Fibroblast of gingiva (primary cell): ENCODE measurements around the gene CA5A.
"Not testable (repeated sequence)": the region's sequence is repeated elsewhere in the genome, so short reads cannot be mapped to it uniquely, and the experiment has no call there.

Experiments
- DNase-seq: peaks from one replicate; pipeline ENCODE4 v3.0.0-alpha.2; 2011; ENCODE audit warnings: low read depth

Gene CA5A

DNA sequence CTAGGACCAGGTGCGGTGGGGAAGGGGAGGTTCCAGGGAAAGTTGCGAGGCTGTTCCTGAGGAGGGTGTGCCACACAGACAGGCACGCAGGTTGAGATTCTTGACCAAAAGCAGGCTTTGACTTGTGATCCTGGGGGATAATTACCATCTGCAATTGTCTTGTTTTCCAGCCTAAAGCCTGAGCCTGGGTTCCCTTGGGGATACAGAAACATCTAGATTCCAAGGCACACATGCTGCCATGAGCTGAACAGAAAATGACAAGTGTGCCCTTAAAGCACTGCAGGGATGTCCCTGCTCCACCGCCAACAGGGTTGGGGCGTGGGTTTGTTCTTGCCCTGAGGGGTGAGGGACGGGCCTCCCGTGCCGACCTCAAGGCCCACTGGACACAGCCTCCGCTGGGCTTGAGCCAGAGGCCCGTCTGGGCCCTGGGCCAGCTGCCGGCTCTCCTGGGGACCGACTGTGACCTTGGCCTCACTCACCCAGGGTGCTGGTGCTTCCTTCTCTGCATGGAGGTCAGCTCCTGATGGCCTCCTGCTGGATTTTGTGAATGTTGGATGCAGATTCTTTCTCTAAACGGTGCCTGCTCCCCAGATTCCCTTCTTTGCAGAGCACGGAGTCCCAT is 14.0 kb downstream of the CA5A start:
- peak; percentile 22 for DNase-seq

DNA sequence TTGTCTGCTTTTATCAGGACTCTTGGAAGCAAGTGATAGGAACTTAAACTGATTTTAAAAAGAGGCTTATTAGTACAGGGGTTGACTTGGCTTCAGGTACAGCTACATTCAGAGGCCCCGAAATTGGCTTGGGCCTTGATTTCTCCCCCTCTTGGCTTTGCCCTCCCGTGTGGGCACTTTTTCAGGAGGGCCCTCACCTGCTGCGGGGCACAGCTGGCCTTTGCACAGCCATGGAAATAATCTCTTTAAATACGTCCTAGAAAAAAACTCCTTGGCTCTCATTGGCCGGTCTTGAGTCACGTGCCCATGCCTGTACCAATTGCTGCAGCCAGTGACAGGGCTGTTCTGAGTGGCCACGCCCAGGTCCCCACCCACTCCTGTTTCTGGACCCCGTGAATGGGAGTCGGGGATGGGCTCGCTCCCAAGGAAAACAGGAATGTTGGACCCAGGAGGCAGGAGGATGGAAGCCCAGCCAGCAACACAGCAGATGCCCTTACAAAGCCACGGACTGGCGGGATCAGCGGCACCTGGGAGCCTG is 15.0 kb downstream of the CA5A start:
- DNase-seq: no peak

DNA sequence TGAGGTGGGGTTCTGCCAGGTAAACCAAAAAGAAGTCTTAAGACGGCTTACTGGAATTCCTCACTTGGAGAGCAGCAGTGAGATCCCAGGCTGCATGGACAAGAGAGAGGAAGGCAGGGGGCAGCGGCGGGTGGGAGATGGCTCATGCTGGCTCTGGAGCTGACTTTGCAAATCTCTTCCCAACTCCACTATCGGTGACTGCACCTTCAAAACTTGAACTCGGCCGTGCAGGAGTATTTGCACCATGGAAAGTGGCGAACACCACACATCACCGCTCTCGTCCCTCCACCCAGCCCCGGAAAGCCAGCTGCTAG is 16.7 kb downstream of the CA5A start:
- DNase-seq: no peak

DNA sequence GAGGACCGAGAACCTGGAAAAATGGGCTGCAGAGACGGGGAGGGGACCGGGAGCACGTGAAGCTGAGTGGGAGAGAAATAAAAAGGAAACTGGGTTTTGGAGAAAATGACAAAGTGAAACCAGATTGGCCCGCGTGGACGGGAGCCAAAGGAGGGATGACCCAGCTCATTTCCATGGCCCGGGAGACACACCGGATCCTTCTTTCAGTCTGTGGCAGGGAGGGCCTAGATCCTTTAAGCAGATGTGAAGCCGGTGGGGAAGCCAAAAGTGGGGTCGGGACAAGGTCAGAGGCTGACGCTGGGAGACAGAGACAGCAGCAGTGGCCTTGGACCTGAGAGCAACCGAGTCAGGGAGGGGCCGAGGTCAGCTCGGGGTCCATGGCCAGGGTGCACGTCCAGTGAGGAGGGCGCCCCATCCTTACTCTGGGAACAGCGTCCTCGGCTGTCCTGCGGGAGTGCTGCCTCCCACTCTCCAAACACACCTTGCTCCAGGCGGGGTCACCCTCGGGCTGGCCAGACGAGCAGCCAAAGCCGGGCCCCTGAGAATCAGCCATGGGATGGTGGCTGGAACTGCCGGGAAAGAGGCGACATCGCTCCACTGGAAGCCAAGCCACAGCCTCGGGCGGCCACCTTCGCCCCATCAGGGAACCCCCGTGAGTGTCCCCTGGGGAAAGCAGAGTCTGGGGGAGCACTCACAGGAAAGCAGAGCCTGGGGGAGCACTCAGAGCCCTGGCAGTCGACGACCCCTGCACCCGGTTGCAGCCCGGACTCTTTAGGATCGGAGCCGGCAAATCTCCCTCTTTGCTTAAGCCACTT is 17.3 kb downstream of the CA5A start:
- DNase-seq: peak; percentile 57

DNA sequence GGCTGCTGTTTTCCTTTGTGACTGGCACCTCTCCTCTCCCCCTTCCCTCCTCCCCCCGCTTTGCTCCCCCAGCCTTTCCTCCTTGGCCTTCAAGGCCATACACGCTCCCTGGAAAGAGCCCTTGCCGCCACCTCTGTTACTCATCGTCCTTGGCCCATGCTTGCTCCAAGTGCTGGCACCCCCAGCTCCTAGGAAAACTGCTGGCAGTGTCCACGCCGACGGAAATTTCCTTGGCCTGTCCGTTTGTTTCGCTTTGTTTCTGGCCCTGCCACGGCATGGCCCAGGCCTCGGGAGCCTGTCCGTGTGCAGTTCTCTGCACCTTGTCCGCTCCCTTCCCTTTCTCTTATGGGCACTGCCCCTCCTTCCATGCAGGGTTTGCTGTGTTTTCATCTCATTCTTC is 18.0 kb downstream of the CA5A start:
- peak; percentile 79 for DNase-seq

DNA sequence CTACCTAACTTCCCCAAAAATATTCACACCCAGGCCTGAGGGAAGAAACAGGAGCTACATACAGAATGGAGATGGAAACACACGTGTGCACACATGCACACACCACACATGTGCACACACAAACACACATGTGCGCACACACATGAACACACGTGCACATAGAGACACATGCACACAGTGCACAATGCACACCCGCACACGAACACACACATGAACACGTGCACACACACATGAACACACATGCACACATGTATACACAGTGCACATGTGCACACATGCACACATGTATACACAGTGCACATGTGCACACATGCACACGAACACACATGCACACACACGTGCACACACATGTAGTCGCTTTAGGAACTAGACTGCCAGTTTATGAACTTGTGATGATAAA is 18.8 kb downstream of the CA5A start:
- DNase-seq: no peak

DNA sequence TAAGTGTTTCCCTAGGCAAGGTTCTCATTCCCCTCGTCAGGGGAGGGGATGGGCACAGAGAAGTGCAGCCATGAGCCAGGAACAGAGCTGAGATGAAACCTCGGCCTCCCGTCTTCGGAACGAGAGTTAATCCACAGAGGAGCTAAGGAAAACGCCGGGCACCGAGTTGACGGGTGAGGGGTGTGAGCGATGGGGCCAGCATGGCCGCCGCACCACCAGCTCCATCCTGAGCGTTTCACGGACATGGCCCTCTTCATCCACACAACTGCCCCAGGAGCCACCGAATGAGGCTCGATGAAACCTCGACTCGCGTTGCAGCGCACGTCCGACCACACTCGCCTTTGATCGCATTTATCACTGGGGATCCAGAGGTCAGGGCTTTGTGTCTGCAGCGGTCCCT is 21.5 kb downstream of the CA5A start:
- no peak for DNase-seq

DNA sequence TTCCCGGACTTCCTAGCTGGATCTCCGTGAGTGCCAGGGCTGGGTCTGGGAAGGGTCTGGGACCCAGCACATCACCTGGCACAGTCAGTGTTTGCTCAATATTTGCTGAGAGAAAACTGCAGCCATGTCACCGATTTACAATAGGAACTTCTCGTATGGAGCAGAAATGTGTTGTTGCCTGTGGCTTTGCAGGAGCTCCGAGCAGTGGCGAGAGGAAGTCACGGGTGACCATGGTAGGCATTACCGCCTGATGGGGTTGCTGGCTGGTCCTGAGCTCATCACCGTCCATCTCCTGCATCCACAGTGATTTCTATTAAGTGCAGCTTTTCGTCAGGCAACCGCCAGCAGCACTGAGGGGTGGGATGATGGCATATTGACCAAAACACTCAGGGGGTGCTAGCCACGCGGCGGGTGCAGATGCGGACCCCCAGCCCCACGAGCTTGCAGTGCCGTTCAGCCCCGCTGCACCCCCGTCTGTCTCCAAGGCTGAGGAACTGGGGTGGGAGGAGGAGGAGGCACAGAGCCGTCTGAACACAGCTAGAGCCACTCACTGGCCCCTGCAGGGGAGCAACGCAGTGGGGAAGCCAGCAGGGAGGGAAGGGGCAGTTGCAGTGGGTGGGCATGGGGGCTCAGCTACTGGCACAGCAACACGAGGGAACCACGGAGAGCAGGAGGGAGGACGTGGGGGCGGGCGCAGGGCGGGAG is 22.2 kb downstream of the CA5A start:
- DNase-seq: not testable (repeated sequence)

DNA sequence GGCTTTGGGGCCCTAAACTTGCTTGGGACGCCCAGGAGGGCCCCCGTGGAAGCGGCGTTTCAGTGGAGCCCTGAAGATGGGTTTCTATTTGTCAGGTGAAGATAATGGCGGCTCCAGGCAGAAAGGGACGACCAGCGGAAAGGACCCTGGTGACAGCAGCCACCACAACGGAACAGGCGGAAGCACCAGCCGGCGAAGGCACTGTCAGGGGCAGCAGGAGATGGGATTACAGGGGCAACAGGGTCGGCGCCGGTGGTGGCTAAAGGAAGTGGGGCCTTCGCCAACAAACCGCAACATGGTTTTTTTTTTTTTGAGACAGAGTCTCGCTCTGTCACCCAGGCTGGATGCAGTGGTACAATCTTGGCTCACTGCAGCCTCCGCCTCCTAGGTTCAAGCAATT is 23.6 kb downstream of the CA5A start:
- not testable (repeated sequence) for DNase-seq

DNA sequence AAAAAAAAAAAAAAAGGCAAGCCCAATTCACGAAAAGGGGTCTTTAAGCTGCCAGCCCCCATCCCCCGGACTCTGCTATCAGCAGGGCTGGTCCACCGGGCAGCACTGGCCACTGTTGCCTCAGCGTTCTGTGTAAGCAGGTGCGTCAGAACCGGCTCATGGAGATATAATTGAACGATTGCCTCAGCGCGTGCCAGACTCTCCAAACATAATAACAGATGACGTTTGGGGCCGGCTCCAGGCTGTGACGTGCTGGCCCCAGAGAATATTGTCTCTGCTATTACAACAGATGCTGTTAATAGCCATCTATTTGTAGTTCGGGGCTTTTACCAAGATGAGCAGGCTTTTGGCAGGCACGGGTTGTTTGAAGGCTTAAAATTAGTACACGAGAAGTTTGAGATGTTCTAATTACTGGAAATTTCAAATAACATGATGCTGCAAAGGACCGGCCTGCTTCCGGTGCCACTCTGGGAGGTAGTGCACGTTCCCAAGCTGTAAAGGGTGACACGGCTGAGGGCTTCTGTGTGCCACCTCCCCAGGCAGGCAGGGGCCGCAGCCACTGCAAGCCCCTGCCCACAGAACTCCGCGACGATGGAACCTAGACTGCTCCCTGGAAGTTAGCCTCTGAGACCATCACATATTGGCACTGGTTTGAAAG is 25.1 kb downstream of the CA5A start:
- peak; percentile 95 for DNase-seq

DNA sequence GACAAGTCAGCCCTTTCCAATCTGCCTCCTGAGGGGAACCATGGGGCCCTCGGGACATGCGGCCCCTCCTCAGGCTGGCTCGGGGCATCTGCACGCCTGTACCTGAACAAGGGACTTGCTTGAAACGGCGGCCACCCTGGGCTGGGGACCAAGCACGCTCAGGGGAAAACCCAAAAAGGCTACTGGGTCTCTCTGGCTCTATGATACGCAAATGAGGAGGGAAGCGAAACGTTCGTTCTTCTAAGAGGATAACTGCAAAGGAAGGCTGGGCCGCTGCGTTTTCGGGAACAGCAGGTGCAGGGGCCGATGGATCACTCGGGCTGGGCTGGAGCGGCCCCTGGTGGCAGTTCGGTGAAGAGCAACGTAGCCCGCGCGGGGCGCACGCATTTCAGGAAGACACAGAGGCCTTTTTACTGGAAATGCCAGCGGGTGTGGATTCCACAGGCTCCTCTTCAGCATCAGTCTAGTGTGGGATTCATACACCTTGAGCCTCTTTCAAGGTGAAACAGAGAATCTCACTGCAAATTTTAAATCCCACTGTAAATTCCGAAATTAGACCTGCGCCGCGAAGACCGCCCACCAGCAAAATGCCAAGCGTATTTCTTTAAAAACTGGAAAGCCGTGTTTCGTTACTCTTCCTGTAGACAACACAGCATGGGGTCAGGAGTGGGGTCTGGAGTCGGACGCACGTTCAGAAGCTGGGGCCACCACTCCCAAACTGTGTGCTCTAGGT is 27.0 kb downstream of the CA5A start:
- peak; percentile 47 for DNase-seq

DNA sequence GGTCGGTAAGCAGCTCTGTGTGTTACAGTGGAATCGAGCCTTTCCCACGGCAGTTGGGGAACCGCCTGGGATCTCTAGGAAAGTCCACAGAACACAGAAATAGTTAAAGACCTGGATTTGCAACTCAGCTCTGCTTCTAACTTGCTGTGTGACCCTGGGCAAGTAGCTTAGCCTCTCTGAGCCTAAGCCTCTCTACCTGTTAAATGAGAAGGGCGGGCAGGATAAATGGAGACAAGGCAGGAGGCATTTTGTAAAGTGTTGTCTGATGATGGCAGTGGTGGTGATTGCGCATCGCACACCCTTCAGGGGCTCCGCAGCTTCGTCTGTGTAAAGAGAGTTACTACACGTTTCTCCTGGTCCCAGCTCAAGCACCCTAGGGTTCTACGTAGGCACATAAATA is 28.2 kb downstream of the CA5A start:
- DNase-seq: not testable (repeated sequence)

DNA sequence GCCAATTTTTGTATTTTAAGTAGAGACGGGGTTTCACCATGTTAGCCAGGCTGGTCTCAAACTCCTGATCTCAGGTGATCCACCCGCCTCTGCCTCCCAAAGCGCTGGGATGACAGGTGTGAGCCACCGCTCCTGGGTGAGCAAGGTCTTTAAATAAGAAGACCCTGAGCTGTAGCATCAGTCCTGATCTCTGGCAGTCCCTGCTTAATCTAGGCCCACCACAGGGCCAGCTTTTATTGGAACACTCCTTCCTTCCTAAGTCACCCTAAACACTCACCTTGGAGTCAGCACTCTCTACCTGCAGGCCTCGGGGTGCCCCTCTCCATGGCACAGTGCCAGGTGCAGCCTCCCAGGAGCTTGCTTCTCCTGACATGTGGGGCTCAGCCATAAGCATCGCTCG is 30.8 kb downstream of the CA5A start:
- not testable (repeated sequence) for DNase-seq

DNA sequence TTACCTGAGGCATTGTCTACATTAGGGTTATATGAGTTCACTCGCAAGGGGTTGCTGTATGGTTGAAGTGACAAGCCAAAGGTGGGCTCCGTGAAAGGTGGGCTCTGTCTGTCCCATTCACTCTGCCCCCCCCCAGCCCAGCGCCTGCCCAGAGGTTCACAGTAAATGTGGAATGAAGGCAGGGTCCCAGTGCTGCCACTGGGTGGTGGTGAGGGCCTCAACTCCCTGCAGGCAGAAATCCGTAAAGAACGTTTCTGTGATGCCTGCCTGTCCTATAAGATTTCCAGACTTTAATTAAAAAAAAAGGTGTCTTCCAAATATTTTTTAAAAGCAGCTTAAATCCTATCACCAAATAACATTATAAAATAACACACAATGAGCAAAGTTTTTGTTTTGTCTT is 31.4 kb downstream of the CA5A start:
- DNase-seq: not testable (repeated sequence)

DNA sequence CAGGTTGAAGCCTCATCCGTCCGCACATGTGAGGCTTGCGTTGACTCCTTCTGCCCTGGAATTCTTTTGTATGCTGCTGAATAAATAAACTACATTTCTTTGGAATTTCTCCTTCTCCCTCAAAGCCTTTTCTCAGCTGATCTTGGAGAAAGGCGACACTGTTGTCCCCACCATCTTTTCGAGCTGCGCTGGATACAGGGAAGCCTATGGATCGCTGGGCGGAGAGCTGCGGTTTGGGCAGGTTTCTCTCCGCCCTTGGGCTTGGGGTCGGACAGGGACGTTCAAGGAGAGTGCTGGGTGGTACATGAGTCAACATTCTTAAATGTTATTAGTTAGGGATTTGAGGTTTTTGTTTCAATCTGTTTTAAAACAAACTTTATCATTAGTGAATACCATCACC is 35.8 kb downstream of the CA5A start:
- DNase-seq: not testable (repeated sequence)

DNA sequence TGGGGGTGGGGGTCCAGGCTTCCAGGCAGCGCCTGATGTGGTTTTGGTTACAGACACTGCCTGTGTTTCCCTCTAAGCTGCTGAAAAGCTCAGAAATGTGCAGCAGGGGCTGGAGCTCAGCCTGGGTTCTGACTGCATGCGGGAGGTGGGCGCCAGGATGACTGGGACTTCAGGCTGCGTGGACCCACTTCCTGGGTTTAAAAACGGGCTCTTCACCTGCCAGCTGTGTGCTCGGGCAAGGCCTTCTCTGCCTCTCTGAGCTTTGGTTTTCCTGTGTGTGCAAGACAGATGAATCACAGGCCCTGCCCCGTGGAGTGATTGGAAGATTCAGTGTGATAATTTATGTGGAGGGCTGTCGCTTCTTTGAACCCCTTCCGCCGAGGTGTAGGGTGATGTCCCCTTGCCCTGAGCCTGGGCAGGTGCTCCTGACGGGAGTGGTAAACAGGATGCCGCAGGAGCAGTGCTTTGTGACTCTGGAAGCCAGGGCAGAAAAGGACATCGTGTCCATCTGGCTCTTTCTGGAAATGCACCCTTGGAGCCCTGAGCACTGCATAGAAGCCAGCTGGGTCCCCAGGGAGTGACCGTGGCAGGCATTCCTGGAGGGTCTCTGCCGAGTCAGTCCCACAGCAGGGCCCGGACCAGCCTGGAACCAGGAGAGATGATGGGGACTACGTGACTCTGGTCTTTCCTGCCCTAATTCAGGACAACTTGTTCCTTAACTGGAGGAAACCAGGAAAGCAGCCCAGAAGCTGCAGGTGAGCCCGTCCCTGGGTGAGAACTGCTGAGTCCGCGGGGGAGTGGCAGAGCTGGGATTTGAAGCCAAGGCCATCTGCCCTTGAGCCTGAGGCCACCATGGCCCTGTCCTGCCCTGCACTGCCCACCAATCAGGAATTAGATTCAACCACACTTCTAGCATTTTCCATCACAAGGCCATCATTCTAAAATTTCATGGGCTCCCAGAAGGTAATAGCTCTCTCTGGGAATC is 38.5 kb downstream of the CA5A start:
- DNase-seq: no peak

DNA sequence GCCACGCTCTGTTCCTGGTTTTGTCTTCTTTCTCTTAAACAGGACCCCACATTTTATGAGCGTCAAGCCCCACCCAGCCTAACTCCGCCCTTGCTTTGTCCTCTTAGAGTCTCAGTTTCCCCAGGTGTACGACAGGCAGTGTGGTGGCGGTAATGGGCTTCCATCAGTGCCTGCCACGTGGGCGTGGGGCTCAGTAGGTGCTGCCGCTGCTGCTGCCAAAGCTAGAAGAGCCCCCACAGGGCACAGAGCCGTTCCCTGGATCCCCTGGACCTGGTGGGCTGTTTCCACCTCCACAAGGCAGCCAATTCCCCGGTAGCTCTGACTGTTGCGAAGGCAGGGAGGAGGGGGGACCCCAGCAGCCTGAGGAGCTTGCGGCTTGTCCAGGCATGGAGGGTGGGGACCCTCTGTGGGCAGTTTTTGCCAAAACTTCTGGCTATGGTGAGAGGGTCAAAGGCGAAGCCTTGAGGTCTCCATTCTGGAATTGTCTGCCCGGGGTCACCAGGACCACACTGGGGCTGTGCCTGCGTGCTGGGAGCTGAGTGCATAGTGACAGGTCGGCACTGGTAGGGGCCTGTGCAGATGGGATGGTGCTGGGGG is 39.3 kb downstream of the CA5A start:
- DNase-seq: not testable (repeated sequence)

DNA sequence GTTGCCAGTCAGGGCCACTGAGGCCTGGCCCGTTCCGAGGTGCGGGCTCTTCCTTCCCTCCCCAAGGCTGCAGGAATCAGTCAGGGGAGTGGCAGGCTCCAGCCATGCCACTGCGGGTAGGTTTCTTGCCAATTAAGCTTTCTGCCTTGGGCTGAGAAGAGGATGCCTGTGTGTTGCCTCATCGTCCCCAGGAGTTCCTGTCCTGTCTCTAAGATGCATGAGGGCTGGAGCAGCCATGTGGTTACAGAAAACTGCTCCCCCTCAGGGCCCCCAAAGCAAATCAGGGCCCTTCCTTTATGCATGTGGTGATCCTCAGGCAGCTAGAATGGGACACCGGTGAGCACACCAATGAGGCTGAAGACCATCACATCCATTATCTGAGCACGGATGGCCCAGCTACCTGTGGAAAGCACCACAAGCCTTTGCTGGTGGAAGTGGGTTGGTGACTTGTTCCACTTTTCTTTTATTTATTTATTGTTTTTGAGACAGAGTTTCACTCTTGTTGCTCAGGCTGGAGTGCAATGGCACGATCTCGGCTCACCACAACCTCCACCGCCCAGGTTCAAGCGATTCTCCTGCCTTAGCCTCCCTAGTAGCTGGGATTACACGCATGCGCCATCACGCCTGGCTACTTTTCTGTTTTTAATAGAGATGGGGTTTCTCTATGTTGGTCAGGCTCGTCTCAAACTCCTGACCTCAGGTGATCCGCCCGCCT is 40.0 kb downstream of the CA5A start:
- DNase-seq: not testable (repeated sequence)

DNA sequence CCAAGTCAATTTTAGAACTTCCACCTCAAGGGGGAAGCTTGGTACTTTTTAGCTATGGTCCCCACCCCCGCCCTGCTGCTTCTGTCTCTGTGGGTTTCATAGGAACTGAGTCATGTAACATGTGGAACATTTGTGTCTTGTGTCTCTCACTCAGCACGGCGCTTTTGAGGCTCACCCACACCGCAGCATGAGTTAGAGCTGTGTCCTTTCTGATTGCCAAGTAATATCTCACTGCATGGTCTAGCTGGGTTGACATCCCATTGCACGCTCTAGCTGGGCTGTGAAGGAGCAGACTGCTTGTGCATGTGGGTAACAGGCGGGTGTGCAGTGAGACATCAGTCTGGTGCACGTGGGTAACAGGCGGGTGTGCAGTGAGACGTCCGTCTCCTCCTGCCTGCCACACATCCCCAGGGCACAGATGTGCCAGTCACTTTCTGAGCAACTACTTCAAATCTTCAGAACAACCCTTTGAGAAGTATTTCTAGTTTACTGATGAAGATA is 40.6 kb downstream of the CA5A start:
- DNase-seq: no peak
